Activated CD8-positive, alpha-beta memory T cell treated with anti-CD3 and anti-CD28 coated beads for 24 hours (primary cell): ENCODE measurements around the gene CDT1.
A peak's percentile ranks its signal among the peaks of the same experiment; 100 is the strongest.
"Not testable (repeated sequence)": the region's sequence is repeated elsewhere in the genome, so short reads cannot be mapped to it uniquely, and the experiment has no call there.

Experiments
- DNase-seq: peaks from one replicate; pipeline ENCODE4 v3.0.0-alpha.2; 2020

Gene CDT1

GRCh38 chr16:88784074-88784855, 19.3 kb upstream of the CDT1 start:
- DNase-seq: peak; percentile 80

GRCh38 chr16:88784856-88785105, 18.8 kb upstream of the CDT1 start:
- DNase-seq: no peak

GRCh38 chr16:88785106-88785924, 18.3 kb upstream of the CDT1 start, which contains the start of gene PIEZO1:
PIEZO1 (minus strand) TSS chr16:88785220; CDS start chr16:88784964, 256 bp downstream.
- peak; percentile 91 for DNase-seq

GRCh38 chr16:88787579-88788314, 15.8 kb upstream of the CDT1 start:
- no peak for DNase-seq

- not testable (repeated sequence) for DNase-seq
Measured at GRCh38 chr16:88788749-88789148, 14.8 kb upstream of the CDT1 start.

- DNase-seq: no peak
Measured at GRCh38 chr16:88789594-88789993, 14.0 kb upstream of the CDT1 start.

GRCh38 chr16:88790312-88791211, 13.0 kb upstream of the CDT1 start:
- peak; percentile 80 for DNase-seq

- DNase-seq: no peak
Measured at GRCh38 chr16:88792078-88792550, 11.5 kb upstream of the CDT1 start.

GRCh38 chr16:88792668-88793250, 10.8 kb upstream of the CDT1 start:
- no peak for DNase-seq

GRCh38 chr16:88793251-88793954, 10.2 kb upstream of the CDT1 start:
- no peak for DNase-seq

GRCh38 chr16:88796278-88796677, 7.3 kb upstream of the CDT1 start:
- no peak for DNase-seq

- no peak for DNase-seq
Measured at GRCh38 chr16:88798073-88798472, 5.5 kb upstream of the CDT1 start.

- DNase-seq: no peak
Measured at GRCh38 chr16:88798772-88799455, 4.7 kb upstream of the CDT1 start.

- DNase-seq: no peak
Measured at GRCh38 chr16:88799569-88800276, 3.9 kb upstream of the CDT1 start.

GRCh38 chr16:88800277-88800592, 3.4 kb upstream of the CDT1 start:
- no peak for DNase-seq

GRCh38 chr16:88804173-88804551, 573 bp downstream of the CDT1 start:
- DNase-seq: peak; percentile 74

GRCh38 chr16:88804552-88805339, 1.2 kb downstream of the CDT1 start:
- no peak for DNase-seq

GRCh38 chr16:88805340-88805715, 1.7 kb downstream of the CDT1 start:
- DNase-seq: no peak

GRCh38 chr16:88805887-88806393, 2.4 kb downstream of the CDT1 start:
- no peak for DNase-seq
